HG02981 (cell line): ENCODE results near the gene GRIA3.
"Not testable (repeated sequence)": the region's sequence is repeated elsewhere in the genome, so short reads cannot be mapped to it uniquely, and the experiment has no call there.

Source experiments
- ATAC-seq: cut with Tn5 transposase; IDR thresholded peaks from one replicate; pipeline ENCODE4 v1.9.1; 2021; ENCODE audit warnings: mild to moderate bottlenecking, moderate library complexity; ENCODE audit not compliant: unreplicated experiment

GRIA3 gene

GRCh38 chrX:123518791-123519190 is 334.7 kb downstream of the GRIA3 start:
- ATAC-seq: no peak

- ATAC-seq: no peak
These were observed 341.1 kb downstream of the GRIA3 start for GRCh38 chrX:123525123-123525725.

GRCh38 chrX:123530726-123531125 is 346.6 kb downstream of the GRIA3 start:
- ATAC-seq: not testable (repeated sequence)
